Hindlimb muscle (tissue), 1 donor: Measurements from ENCODE around the gene TAF1D. TPM values are rescaled to one million over a fixed set of nuclear protein-coding genes. Genes with fewer than 3 reads are reported as not detected.
A peak's percentile ranks its signal among the peaks of the same experiment; 100 is the strongest.
"Not testable (repeated sequence)": the region's sequence is repeated elsewhere in the genome, so short reads cannot be mapped to it uniquely, and the experiment has no call there.

Experiments
- DNase-seq: peaks from one replicate; pipeline ENCODE4 v3.0.0-alpha.2; 2013
- polyA plus RNA-seq: library from polyadenylated mRNA; unstranded; fragments of 120-200 nt; gene quantifications from one replicate; pipeline ENCODE4 v1.2.1, GENCODE V29; 2013; ENCODE audit not compliant: insufficient read length

The TAF1D gene
- polyA plus RNA-seq = 97.3 TPM

DNA sequence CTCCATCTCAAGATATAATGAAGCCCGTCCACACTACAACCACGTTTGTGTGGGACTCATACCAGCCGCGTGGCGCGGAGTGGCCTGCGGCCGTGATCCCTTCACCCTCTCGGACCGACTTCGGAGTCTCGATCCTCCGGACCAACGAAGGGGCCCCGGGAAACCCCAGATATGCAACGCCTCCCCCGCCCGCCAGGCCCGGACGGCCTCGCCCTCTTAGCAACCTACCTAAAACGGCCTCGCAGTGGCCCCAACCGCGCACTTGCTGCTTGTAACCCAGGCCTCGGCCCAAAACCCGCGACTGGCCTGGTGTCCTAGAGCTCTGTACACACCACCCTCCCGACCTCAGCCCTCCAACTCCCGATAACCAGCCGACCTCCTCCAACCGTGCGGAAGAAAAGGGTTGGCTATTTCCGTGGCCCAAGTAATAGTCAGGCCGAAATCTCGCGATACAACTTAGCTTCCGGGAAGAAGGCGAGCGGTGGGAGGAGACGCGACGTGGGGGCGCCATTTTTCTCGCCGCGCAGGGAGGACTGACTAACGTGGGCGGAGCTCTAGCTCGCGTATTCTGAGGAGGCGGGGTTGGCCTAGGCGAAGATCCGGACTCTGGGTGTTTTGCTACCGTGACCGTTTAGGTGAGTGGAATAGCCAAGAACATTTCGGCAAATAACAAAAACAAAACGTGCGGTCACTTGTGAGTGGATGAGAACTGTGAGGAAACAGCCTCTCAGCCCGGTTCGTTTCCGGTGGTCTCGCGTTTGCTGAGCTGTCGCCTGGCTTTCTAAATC, at the start of gene TAF1D, which contains the start of gene C11orf54:
TSS of gene TAF1D (minus strand) at position 402 of the 788 bp plus-strand sequence. CDS start 2,191 bp downstream, outside the sequence.
TSS of gene C11orf54 (plus strand) at position 579 of the 788 bp plus-strand sequence. CDS start 5,722 bp downstream, outside the sequence.
- DNase-seq = peak; percentile 99

GRCh38 chr11:93784935-93785360, 43.7 kb upstream of the TAF1D start:
- no peak for DNase-seq

- peak; percentile 95 for DNase-seq
These were observed 43.0 kb upstream of the TAF1D start, which contains the start of gene MED17 for GRCh38 chr11:93784145-93784934. TSS of gene MED17 (plus strand) at chr11:93784282. CDS start at chr11:93784514, 232 bp downstream.

DNA sequence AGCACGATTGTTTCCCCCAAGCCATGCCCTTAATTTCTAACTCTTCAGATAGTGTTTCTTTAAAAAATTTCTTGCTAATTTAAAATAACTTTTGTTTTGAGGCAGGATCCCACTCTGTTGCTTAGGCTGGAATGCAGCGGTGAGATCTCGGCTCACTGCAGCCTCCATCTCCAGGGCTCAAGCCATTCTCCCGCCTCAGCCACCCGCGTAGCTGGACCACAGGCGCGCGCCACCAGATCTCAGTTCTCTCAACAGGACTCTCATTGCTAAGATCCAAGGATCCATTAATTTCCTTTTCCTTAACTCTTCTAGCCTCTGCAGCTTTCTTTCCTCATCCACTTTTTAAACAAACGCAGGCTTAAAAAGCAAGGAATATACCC, 42.5 kb upstream of the TAF1D start:
- DNase-seq = no peak

DNA sequence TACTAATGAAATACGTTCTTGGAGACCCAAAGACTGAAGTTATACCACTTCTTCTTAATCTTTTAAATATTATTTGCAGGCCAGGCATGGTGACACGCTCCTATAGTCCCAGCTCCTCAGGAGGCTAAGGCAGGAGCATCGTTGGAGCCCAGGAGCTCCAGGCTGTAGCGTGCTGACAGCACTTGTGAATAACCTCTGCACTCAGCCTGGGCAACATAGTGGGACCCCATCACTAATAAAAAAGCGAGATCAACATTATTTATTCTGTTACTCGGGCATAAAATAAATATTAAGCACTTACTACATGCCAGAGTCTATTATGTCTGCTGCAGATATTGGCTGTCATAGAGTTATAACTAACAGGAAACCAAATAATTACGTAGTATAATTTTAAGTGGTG, 42.1 kb upstream of the TAF1D start:
- no peak for DNase-seq

- DNase-seq = no peak
These were observed 34.0 kb upstream of the TAF1D start for GRCh38 chr11:93775289-93775688.

GRCh38 chr11:93774560-93774959, 33.3 kb upstream of the TAF1D start:
- not testable (repeated sequence) for DNase-seq

GRCh38 chr11:93773601-93774200, 32.4 kb upstream of the TAF1D start:
- no peak for DNase-seq

DNA sequence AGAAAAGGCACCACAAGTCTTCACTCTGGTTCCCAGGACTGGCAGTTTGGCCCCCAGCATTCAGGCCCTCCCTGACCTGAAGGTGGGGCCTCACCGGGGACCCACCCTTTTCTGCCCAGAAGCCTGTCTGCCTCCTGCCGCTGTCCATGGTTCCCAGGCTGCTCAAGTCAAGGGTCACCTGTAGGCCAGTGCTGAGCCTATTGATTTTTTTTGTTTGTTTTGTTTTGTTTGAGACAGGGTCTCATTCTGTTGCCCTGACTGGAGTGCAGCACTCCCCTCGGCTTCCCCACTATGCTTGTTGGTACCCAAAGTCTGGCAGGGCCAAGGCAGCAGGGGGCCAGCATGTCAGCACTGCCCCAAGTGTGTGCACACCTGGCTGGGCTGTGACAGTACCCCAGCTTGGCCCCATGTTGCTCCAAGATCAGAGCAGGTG, 31.8 kb upstream of the TAF1D start:
- DNase-seq = no peak

DNA sequence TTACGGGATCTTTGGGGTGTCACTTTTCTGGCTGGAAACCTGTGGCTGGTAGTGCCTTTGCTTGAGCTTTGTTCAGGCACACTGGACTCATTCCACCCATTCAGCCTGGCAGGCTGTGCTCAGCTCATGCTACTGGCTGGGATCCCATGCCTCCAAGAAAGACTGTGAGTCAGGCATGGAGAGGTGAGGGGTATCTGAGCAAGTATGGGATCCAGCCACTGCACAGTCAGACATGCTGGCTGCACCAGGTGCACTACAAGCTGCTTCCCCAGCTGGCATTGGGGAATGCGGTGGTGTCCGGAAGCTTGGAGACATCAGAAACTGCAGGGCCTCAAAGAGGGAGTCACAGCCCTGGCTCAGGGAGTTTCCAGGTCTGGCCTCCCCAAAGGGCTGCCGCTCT, 30.8 kb upstream of the TAF1D start:
- no peak for DNase-seq

- no peak for DNase-seq
These were observed 28.9 kb upstream of the TAF1D start for GRCh38 chr11:93770160-93770559.

DNA sequence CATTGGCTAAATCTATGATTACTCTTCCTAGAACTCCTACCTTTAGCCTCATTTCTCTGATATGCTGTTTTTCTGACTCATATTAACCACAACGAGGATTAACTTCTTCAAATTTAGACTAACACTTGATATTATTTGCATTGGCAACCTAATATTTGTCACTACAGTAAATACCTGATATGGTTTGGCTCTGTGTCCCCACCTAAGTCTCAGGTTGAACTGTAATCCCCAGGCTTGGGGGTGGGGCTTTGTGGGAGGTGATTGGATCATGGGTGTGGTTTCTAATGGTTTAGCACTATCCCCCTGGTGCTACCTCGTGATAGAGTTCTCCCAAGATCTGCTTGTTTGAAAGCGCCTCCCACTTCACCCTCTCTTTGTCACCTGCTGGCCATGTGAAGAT, 25.7 kb upstream of the TAF1D start:
- DNase-seq = no peak

DNA sequence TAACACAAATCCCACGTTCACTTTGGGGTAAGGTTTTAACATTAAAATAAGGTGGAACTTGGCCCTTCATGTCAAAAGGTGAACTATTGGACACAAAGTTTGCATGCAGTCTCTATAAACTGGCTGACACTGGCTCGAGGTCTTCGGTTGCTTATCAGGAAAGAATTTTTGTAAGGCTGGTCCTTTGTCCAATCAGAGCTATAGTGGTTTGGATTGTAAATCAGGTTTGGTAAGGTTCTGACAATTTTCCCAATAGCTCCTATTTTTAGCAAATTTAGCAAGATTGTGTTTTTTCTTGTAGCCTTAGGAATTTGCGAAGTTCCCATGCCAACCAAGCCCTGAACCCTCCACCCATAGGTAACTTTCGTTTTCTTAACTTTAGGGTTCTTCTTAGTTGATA, 25.2 kb upstream of the TAF1D start:
- no peak for DNase-seq

- no peak for DNase-seq
These were observed 24.3 kb upstream of the TAF1D start for GRCh38 chr11:93765551-93765950.

- no peak for DNase-seq
These were observed 20.6 kb upstream of the TAF1D start for GRCh38 chr11:93761910-93762309.

GRCh38 chr11:93759123-93759522, 17.8 kb upstream of the TAF1D start:
- DNase-seq = not testable (repeated sequence)

GRCh38 chr11:93757924-93758865, 16.9 kb upstream of the TAF1D start:
- DNase-seq = no peak

DNA sequence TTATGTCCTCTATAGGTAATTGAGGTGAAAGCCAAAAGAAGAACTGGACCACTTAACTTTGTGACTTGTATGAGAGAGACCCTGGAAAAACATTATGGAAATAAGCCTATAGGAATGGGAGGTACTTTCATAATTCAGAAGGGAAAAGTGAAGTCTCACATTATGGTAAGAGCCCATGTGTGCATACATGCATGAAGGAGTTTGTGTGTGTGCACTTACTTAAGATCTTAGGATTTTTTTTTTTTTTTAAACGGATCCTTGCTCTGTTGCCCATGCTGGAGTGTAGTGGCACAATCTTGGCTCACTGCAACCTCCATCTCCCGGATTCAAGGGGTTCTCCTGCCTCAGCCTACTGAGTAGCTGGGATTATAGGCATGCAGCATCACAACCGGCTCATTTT, 16.0 kb upstream of the TAF1D start:
- DNase-seq = no peak

- DNase-seq = no peak
These were observed 15.5 kb upstream of the TAF1D start for GRCh38 chr11:93756748-93757147.

- DNase-seq = no peak
These were observed 11.9 kb upstream of the TAF1D start for GRCh38 chr11:93753241-93753640.

GRCh38 chr11:93751001-93751400, 9.7 kb upstream of the TAF1D start:
- no peak for DNase-seq

DNA sequence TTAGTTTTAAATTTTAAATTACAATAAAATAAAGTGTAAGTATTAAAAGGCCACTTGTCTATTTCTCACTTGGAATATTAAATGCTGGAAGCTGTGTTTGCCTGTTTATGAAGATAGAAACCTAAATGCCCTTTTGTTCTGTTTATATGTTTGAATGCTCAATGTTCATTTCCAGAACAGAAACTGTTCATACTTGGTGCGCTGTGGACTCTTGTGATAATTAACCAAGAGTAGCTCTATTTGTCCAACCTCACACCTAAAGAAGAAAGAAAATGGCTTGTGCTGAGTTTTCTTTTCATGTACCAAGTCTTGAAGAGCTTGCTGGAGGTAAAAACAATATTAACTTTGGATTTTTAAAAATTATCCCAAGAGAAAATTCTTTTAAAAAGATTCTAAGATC, 5.8 kb upstream of the TAF1D start:
- DNase-seq = no peak
